Islet precursor cell (in vitro differentiated cells): ENCODE results near the gene MYL2.
A peak's percentile ranks its signal among the peaks of the same experiment; 100 is the strongest.

Source experiments
- DNase-seq: peaks from one replicate; pipeline ENCODE4 v3.0.0-alpha.2; 2018

Gene MYL2

DNA sequence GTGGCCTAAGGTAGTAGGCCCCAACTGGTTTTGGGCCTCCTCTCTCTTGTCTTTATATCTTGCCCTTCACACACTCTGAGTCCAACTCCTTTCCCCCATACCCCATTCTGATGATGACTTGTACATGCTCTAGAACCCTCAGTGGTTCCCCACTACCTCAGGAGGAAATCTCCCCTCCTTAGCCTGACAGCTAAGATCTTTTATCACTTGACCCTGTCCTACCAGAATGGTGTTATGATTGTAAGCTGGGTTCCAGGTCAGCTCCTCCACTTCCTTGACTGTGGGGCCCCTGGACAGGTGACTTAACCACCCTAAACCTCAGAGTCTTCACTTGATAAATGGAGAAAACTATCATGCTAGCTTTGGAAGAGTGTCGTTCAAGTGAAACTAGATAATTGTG lies 9.4 kb upstream of the MYL2 start:
- peak; percentile 34 for DNase-seq

DNA sequence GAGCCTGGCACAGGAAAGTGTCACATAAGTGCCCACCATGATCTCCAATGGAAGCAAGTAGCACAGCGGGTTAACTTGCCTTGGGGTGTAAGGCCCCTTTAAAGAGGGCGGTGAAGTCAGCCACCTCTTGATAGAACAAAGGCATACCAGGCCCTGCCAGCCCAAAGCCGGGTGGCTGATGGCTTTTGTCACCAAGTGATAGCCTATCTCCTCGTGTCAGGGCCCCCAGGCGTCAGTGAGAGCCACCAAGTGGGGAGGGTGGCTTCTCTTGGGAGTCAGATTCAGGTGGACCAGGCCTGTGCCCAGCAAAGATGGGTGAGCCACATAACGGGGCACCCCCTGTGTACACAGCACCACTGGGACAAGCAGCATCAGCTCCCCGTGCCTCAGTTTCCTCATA lies 8.3 kb upstream of the MYL2 start:
- DNase-seq, result peak; percentile 49

DNA sequence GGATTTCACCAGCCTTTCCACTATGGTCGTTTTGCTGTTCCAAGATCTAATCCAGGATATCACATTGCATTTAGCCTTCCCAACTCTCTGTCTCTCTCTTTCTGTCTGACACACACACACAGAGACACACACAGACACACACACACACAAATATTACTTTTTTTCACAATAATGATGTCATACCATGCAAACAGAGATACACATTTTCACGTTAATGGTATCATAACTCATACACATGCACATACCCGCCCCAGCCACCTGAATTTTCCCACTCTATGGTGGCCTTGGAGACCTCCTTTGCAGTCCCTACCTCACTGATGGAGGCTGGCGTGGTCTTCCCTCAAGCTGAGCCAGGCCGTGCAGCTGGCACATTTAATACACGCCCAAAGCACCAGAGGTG lies 7.2 kb upstream of the MYL2 start:
- no peak for DNase-seq

DNA sequence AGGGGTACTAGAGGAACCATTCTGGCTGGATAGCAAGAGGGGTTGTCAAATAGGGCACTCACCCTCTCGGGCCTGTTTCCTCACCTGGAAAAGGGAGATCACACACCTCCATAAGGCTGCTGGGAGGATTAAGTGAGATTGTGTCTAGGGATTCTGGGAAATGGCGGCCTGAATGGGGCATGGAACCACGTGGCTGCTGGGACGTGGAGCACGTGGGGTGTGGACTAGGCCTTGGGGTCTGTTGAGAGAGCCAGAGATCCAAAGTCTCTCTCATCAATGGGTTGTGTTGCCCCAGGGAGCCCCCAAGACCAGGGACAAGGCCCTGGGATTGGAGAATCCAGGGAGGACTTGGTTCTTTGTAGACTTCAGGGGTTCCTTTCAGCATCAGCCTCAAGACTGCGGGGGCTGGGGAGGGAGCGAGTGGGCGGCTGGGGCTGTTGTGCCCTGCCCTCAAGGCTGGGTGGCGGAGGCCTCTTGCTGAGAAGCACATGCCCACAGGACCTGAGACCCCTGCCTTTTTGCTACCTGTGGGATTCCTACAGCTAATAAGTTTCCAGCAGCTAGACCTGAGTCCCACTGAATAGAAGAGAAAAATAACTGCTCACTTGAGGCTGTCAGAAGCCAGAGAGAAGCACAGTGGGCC lies 3.4 kb upstream of the MYL2 start:
- DNase-seq, result no peak

- no peak for DNase-seq
Observed at GRCh38 chr12:110923192-110923591, 2.8 kb upstream of the MYL2 start.

DNA sequence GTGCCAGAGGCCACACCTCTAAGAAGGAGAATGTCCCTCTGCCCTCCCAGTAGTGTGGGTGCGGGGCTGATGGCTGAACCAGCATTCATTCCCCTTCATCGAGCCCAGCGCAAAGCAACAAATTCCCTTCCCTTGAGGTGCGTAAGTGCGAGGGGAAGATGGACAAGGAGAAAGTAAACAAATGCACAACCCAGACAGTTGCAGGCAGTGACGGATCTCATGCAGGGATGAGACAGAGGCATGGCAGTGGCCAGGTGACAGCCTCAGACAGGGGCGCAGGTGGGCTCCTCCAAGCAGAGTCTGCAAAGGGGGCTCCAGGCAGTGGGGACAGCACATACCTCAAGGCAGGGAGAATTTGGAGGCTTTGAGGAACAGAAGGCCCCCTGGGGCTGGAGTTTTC lies 2.3 kb upstream of the MYL2 start:
- no peak for DNase-seq

- peak; percentile 87 for DNase-seq
Observed at GRCh38 chr12:110921262-110921661, 883 bp upstream of the MYL2 start.

DNA sequence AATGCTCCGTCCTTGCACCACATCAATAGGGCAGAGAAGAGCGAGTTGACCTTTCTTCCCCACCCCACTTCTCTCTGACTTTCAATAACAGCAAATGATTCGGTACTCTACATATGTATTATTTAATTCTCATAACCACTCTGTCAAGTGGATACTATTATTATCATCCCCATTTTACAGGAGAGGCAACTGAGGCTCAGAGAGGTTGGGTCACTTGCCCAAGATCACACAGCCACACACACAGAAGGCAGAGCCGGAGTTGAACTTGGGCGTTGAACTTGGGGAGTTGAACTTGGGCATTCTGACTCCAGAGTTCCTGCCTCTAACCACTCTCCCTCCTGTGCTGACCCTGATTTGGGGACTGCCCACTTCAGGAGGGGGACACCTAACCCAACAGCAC lies 659 bp downstream of the MYL2 start:
- no peak for DNase-seq

DNA sequence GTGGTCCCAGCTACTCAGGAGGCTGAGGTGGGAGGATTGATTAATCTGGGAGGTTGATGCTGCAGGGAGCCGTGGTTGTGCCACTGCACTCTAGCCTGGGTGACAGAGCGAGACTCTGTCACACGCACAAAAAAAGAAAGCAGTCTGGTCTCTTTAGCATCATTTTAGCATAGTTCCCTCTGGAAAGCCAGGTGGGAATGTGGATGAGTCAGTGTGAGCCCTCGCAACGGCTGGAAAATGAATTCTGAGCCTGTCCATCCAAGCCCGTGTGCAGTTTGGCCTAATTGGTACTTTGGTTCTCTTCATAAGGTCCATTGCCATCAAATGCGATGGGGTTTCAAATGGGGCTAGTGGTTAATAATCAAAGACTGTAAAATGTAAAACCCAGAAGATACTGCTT lies 2.4 kb downstream of the MYL2 start:
- DNase-seq, result peak; percentile 83

DNA sequence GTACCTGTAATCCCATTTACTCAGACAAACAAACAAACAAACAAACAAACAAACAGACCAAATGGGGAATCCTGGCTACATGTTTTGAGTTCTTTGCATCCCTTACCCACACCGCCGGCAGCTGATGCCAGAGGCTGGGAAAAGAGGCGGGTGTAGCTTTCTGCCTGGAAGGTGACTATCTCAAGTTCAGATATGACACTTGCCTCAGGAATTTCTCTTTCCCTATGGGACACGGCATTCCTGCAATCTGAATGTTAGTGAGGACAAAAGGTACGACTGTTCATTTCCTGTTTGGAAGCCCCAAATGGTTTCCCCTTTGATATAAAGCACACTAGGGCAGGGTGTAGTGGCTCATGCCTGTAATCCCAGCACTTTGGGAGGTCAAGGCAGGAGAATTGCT lies 2.9 kb downstream of the MYL2 start:
- peak; percentile 93 for DNase-seq

- no peak for DNase-seq
Observed at GRCh38 chr12:110916295-110916875, 4.0 kb downstream of the MYL2 start.

GRCh38 chr12:110913119-110914056 lies 7.0 kb downstream of the MYL2 start:
- no peak for DNase-seq

DNA sequence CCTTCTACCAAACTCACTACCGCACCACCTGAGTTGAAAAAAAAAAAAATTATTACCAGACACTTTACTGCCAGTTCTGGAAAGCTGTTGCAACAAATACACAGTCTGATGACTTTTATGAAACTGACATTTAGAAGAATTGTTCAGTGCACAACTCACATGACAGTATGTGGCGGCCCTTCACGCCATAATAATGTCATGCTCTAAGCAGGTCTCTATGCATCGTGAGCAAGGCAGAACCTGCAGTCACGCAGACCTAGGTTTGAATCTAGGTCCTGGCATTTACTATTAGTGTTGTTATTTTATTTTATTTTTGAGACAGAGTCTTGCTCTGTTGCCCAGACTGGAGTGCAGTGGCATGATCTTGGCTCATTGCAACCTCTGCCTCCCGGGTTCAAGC lies 8.1 kb downstream of the MYL2 start:
- DNase-seq, result no peak

DNA sequence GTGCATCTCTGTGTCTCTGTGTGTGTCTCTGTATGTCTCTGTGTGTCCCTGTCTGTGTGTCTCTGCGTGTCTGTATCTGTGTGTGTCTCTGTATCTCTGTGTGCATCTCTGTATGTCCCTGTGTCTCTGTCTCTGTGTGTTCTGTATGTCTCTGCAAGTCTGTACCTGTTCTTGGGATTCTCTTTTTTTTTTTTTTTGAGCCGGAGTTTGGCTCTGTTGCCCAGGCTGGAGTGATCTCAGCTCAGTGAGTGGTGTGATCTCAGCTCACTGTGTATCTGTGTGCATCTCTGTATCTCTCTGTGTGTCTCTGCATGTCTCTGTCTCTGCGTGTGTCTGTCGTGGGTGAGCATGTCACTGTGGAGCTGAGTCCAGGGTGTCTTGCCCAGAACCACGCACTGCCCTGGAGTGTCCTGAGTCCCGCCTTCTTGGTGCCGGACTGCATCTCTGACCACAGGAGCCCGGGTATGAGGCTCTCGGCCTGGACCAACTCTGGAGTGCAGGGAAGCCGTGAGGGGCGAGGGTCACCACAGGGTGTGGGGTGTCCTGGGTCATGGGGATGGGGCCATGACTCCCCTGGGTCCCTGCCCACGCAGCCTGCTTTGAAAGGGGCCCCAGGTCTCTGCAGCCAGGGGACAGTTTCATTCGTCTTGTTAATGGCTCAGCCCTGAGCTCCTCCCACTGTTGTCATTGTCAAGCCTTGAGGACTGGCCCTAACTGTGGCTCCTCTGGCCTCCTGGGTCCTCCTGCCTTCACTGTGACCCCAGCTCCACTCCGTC lies 11.8 kb downstream of the MYL2 start:
- DNase-seq, result no peak

DNA sequence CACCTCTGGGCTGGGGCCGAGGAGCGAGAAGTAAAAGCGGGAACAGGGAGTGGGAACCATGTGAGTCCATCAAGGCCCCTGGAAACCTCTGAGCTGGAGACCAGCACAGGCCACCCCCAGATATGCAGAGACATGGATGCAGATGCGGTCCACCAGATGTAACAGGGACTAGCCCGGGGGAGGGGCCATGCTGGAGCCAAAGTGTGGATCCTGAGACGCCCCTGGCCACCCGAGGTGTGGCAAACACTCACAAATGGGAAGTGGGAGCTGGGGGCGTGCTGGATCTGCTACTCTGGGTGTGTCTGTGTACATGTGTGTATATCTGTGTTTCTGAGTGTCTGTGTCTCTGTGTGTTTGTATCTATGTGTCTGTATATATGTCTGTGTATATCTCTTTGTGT lies 12.8 kb downstream of the MYL2 start:
- no peak for DNase-seq

- DNase-seq, result peak; percentile 83
Observed at GRCh38 chr12:110906985-110907384, 13.4 kb downstream of the MYL2 start.

DNA sequence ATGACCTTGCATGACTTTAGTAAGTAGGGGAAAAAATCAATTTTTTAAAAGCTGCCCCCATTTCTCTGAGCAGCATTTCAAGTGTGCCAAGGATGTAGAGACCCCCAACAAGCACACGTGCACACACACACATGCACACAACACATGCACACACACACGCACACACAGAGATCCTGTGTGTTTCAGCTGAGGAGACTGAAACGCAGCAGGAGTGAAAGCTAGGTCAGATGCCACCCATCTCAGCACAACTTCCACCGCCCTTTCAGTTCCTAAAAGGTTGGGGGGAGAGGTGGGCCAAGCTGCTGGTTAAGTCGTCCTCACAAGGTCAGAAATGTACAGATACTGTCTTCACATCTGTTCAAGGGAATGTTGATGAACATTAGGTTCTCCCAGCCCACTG lies 13.9 kb downstream of the MYL2 start:
- no peak for DNase-seq

GRCh38 chr12:110906083-110906482 lies 14.3 kb downstream of the MYL2 start:
- no peak for DNase-seq

DNA sequence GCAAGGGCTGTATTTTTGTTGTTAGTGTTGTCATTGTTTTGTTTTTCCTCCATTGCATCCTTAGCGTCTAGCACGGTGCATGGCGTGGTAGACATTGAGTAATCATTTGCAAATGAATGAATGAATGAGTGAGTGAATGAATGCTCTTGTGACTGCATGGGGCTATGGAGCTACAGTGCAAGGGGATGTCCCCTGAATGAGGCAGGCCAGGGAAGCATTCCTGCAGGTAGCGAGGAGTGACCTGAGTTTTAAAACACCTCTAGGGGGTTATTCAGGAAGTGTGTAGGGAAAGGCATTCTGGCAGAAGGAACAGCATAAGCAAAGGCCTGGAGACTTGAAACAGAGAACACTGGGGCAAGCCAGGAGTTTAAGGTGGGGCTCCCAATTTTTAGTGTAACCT lies 16.9 kb downstream of the MYL2 start:
- DNase-seq, result no peak

DNA sequence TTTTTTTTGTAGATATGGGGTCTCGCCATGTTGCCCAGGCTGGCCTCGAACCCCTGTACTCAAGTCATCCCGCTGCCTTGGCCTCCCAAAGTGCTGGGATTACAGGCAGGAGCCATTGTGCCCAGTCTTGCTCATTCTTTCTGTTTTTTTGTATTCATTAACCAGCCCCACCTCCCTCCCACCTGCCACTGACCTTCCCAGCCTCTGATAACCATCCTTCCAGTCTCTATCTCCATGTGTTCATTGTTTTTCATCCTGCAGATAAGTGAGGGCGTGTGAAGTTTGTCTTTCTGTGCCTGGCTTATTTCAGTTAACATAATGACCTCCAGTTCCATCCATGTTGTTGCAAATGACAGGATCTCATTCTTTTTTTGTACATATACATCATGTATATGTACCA lies 19.0 kb downstream of the MYL2 start:
- no peak for DNase-seq

- DNase-seq, result peak; percentile 71
Observed at GRCh38 chr12:110896559-110896958, 23.8 kb downstream of the MYL2 start.

- no peak for DNase-seq
Observed at GRCh38 chr12:110893956-110894355, 26.4 kb downstream of the MYL2 start.

GRCh38 chr12:110889361-110889760 lies 31.0 kb downstream of the MYL2 start:
- DNase-seq, result no peak
